ENCODE data around the gene BMPR1B. TPM values are rescaled to one million over a fixed set of nuclear protein-coding genes. Genes with fewer than 3 reads are reported as not detected.
"Not testable (repeated sequence)": the region's sequence is repeated elsewhere in the genome, so short reads cannot be mapped to it uniquely, and the experiment has no call there.

Gene BMPR1B
- total RNA-seq, 1 donor from 2014 or later = 0.20 TPM

DNA sequence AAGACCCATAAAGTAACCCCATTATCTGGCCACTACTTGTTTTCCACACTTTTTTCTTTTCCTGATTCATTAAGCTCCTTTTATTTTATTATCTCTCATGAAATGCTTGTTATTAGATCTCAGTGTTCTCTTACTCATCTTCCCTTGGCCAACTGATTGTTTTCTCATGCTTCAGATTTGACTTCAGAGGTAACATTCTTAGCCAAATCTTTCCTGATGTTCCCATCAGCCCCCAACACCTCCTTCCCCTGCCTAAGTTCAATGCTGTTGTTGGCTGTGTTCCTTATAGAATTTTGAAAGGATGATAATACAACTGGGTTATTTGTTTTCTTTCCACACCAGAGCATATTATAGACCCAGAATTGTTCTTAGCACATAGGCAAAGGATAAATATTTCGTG, 75.6 kb downstream of the BMPR1B start:
- peak in 1 of 2 donors; percentile 8 for DNase-seq (ENCODE audit: low read depth in 2 of 2)

DNA sequence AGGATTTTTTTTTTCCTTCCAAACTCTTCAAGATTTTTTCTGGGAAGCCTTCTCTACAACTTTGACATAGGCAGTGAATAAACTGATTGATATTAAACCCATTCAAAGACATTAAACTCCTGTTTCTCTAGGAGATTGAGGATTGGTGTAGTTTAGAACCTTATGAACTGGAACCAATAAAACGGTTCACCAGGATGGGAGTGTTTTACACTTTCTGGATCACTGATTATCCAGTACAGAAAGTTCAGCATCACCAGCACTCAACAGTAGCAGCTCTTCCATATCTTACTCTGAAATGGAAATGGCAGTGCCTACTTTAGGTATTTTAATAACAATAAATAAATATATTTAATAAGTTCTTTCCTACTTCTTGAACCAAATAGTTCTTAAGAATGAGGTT, 76.7 kb downstream of the BMPR1B start:
- no peak for DNase-seq (ENCODE audit: low read depth in 2 of 2)

- not testable (repeated sequence) for DNase-seq (ENCODE audit: low read depth in 2 of 2)
These were observed 83.6 kb downstream of the BMPR1B start for GRCh38 chr4:94841166-94841863.

- no peak for DNase-seq (ENCODE audit: low read depth in 2 of 2)
These were observed 84.1 kb downstream of the BMPR1B start for GRCh38 chr4:94841864-94842221.

DNA sequence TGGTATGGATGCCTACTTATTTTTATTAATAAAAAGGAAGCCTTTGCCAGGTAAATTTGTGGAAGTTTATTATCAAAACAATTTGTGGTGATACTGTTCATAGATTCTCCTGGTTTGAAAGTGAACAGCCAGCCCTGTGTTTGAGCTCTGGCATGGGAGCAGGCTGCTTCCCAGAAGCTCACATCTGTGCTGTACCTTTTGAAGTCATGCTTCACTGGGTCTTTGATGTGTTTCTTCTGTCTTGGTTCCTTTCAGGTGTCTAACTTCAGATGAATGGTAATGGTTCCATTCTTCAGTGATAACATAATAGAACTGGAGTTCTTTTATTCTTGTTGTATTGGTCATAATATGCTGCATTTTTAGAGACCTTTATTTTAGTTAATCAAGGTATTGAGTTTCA, 85.5 kb downstream of the BMPR1B start:
- DNase-seq (ENCODE audit: low read depth in 2 of 2) = no peak

- no peak for DNase-seq (ENCODE audit: low read depth in 2 of 2)
These were observed 90.6 kb downstream of the BMPR1B start for GRCh38 chr4:94848326-94848725.

GRCh38 chr4:94849901-94850300, 92.1 kb downstream of the BMPR1B start:
- DNase-seq (ENCODE audit: low read depth in 2 of 2) = no peak

DNA sequence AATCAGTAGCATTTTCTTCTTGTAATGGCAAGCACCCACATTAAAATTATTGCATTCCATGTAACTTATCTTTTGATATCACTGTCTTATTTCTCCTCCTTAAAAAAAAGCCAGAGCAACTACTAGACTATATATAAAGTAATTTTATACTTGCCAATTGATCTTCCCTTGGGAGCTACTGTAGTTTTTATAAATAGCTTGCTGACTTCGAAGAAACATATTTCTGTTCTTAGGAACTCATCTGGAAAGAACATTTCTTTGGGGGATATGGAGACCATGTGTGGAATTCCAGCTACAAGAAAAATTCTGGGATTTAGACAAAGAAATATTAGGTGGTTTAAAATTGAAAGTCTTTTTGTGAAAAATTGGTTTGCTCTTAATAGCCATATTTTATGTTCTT, 94.9 kb downstream of the BMPR1B start:
- DNase-seq (ENCODE audit: low read depth in 2 of 2) = no peak

DNA sequence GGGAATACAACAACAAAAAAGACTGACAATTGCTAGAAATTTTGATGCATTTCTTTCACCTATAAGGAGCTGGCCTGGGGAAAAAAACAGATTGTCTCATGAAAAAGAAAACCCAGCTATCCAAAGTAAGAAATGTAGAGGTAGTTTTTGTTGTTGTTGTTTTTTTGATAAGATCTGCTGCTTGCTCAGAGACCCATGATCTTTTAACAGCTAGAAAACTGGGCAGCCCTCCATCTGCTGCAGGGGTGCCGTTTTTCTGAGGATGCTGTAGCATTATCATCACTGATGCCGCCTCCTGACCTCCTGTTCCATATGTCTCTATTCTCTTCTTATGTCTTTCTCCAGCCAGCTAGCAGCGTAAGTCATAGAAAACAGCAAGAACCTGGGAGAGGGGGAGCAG, 98.3 kb downstream of the BMPR1B start:
- no peak for DNase-seq (ENCODE audit: low read depth in 2 of 2)

- DNase-seq (ENCODE audit: low read depth in 2 of 2) = no peak
These were observed 112.4 kb downstream of the BMPR1B start for GRCh38 chr4:94870146-94870545.

- no peak for DNase-seq (ENCODE audit: low read depth in 2 of 2)
These were observed 114.0 kb downstream of the BMPR1B start for GRCh38 chr4:94871644-94872305.

- DNase-seq (ENCODE audit: low read depth in 2 of 2) = no peak
These were observed 120.2 kb downstream of the BMPR1B start for GRCh38 chr4:94877973-94878372.

GRCh38 chr4:94880956-94881355, 123.2 kb downstream of the BMPR1B start:
- no peak for DNase-seq (ENCODE audit: low read depth in 2 of 2)

DNA sequence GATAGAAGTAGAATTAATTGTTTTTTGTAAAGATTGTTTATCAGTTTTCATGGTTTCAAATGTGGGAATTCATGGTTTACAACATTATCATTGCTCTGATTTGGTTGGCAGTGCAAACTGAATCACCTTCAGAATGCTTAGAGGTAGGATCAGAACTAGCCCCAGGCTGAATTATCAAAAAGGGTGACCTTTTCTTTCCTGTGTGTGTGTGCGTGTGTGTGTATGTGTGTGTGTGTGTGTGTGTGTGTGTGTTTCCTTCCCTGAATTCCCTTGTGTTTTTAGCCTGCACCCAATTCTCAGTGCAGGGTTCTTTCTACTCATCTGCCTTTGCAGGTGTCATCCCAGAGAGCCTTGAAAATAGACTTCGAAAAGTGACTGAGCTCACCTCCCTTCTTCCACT, 125.0 kb downstream of the BMPR1B start:
- no peak for DNase-seq (ENCODE audit: low read depth in 2 of 2)

- no peak for DNase-seq (ENCODE audit: low read depth in 2 of 2)
These were observed 129.3 kb downstream of the BMPR1B start for GRCh38 chr4:94887027-94887426.

- no peak for DNase-seq (ENCODE audit: low read depth in 2 of 2)
These were observed 131.8 kb downstream of the BMPR1B start for GRCh38 chr4:94889523-94889922.

GRCh38 chr4:94889946-94890345, 132.2 kb downstream of the BMPR1B start:
- DNase-seq (ENCODE audit: low read depth in 2 of 2) = no peak

GRCh38 chr4:94890579-94890978, 132.8 kb downstream of the BMPR1B start:
- no peak for DNase-seq (ENCODE audit: low read depth in 2 of 2)

DNA sequence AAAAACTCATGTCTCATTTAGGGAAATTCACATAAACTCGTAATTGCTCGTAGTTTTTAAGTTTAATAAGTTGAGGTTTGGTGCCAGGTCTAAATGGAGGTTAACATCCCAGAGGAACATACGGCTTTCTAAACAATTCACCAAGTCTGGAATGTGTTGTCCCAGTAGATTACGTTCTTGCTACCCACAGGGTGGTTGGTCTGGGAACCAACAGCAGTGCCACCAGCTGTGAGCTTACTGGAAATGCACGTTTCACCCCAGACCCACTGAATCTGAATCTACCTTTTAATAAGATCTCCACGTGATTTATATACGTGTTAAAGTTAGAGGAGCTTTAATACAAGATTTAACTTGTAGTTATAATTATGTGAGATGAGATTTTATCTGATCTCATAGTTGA, 134.3 kb downstream of the BMPR1B start:
- peak in 1 of 2 donors; percentile 48 for DNase-seq (ENCODE audit: low read depth in 2 of 2)

- DNase-seq (ENCODE audit: low read depth in 2 of 2) = no peak
These were observed 137.3 kb downstream of the BMPR1B start for GRCh38 chr4:94895081-94895480.

- DNase-seq (ENCODE audit: low read depth in 2 of 2) = peak in 1 of 2 donors; percentile 67
These were observed 139.3 kb downstream of the BMPR1B start for GRCh38 chr4:94897023-94897422.

DNA sequence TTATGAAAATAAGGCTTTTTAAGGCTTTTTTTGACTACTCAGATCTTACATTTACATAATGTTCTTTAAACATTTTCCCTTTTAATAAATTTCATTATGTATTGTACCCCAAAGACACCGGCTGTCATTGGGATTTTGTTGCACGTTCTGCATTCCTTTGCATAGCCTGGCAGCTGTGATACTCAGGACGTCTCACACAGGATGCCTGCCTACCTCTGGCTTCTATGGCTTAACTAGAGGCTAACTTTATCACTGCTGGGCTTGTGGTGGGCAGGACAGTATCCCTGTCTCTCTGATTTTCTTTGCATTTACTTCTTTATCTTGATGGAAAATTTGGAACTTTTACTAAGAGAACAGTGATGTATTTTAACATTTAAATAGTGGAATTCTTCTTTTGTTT, 147.8 kb downstream of the BMPR1B start:
- DNase-seq (ENCODE audit: low read depth in 2 of 2) = no peak

DNA sequence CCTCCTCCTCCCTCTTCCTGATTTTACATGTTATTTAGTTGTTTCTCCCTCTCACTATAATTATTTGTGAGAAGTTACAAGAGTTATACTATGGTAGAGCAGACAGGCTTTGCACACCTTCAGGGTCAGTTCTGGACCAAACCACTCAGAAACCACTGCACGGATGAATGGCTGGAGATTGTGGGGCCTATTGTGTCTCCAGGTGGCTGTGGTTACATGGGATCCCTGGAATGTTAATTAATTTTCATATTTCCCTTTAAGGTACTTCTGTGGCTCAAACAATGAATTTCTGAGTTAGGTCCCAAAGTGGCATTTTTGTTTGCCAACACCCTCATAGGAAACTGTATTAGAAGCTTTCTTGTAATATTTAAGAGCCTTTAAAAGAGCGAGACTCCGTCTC, 151.9 kb downstream of the BMPR1B start:
- DNase-seq (ENCODE audit: low read depth in 2 of 2) = no peak

Data from lung microvascular endothelial cell (primary cell).